SK-N-DZ (cell line): ENCODE data around the gene HPD.
A peak's percentile ranks its signal among the peaks of the same experiment; 100 is the strongest.
"Not testable (repeated sequence)": the region's sequence is repeated elsewhere in the genome, so short reads cannot be mapped to it uniquely, and the experiment has no call there.

Source experiments
- DNase-seq: peaks from one replicate; pipeline ENCODE4 v3.0.0-alpha.2; 2015; ENCODE audit warnings: low spot score

The HPD gene

GRCh38 chr12:121799842-121800693 lies 58.6 kb downstream of the HPD start:
- DNase-seq: peak; percentile 56

- DNase-seq: peak; percentile 70
Measured at GRCh38 chr12:121799156-121799841, 59.4 kb downstream of the HPD start.

GRCh38 chr12:121798787-121799155 lies 59.9 kb downstream of the HPD start:
- no peak for DNase-seq

GRCh38 chr12:121797937-121798786 lies 60.5 kb downstream of the HPD start:
- DNase-seq: peak; percentile 79

- DNase-seq: peak; percentile 86
Measured at GRCh38 chr12:121796855-121797751, 61.6 kb downstream of the HPD start.

- DNase-seq: peak; percentile 87
Measured at GRCh38 chr12:121795034-121795968, 63.4 kb downstream of the HPD start.

GRCh38 chr12:121794534-121795033 lies 64.1 kb downstream of the HPD start:
- no peak for DNase-seq

- DNase-seq: peak; percentile 84
Measured at GRCh38 chr12:121793838-121794533, 64.7 kb downstream of the HPD start.

- no peak for DNase-seq
Measured at GRCh38 chr12:121793440-121793837, 65.2 kb downstream of the HPD start, which contains the start of gene RHOF. Gene RHOF, minus strand, starts transcription at chr12:121793688. Its CDS starts 55 bp downstream, at chr12:121793633.

- DNase-seq: no peak
Measured at GRCh38 chr12:121792607-121793439, 65.8 kb downstream of the HPD start.

- DNase-seq: no peak
Measured at GRCh38 chr12:121791671-121792551, 66.7 kb downstream of the HPD start.

- not testable (repeated sequence) for DNase-seq
Measured at GRCh38 chr12:121790785-121791184, 67.9 kb downstream of the HPD start.

- DNase-seq: no peak
Measured at GRCh38 chr12:121789800-121790728, 68.6 kb downstream of the HPD start.
